Germinal center (tissue), 1 donor: ENCODE measurements around the gene TAL1.

ENCODE experiments used
- DNase-seq: peaks from one replicate; pipeline ENCODE4 v3.0.0; 2012; ENCODE audit warnings: mixed read lengths, low spot score

Gene TAL1

DNA sequence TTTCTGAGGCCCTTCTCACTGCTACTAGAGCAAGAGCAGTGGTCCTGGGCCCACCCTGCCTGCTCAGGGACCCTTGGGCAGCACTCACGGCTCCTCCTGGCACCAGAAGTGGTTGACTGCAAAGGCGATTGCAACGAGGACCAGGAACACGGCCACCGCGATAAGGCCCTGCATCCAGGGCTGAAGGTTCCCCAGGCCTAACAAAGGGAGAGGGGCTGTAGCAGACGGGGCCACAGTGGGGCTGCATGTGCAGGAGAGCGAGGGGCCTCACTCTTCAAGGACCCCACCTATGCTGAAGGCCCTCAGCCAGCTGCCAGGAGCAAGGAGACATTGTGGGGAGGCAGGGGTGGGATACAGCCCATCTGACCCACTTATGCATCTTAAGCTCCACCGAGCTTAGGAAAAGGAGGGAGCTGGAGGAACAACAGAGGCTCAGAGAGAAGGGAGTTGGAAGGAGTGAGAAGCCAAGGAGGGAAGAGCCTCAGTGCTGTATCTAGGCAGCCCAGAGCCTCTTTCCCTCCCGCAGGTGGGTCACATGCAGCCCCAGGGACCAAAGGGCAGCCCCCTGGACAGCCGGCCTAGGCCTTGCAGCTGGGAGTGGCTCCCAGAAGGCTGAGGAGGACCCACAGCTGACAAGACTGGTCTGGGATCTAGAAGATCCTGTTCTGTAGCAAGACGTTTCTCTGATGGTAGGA, 44.6 kb downstream of the TAL1 start:
- no peak for DNase-seq

DNA sequence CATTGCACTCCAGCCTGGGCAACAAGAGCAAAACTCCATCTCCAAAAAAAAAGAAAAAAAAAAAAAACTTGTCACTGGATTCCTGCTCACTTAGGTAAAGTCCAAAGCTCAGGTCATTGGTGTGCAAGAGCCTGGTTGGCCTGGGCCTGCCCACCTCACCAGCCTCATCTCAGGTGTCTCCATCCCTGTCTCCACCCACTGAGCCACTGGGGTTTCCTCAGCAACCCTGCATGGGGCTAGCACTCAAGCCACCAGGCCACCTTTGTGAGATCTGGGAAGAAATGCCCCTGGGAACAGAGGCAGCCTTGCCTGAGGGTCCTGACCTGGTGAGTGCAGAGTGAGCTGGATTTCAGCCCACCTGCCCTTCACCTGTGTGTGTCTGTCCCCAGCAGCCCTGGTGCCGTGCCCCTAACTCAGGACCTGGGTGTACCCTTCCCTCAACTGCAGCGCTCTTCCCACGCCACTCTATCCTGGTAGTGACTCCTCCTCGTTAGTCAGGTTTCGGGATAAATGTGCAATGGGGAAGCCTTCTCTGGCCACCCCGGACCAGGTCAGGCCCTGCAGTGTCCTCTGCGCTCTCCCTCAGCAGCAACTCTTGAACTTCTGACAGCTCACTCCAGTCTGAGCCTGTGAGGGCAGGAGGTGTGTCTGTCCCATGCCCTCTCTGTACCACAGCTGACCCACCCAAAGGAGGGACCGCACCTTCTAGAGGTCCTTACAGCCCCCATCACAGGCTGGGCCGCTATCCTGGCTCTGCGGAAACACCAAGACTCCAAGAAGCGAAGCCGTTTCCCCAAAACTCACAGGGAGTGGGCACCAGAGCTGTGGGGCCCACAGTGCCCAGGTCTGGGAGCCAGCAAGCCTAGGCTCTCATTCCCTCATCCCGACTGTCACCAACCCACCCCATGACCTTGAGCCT, 45.5 kb downstream of the TAL1 start:
- no peak for DNase-seq

DNA sequence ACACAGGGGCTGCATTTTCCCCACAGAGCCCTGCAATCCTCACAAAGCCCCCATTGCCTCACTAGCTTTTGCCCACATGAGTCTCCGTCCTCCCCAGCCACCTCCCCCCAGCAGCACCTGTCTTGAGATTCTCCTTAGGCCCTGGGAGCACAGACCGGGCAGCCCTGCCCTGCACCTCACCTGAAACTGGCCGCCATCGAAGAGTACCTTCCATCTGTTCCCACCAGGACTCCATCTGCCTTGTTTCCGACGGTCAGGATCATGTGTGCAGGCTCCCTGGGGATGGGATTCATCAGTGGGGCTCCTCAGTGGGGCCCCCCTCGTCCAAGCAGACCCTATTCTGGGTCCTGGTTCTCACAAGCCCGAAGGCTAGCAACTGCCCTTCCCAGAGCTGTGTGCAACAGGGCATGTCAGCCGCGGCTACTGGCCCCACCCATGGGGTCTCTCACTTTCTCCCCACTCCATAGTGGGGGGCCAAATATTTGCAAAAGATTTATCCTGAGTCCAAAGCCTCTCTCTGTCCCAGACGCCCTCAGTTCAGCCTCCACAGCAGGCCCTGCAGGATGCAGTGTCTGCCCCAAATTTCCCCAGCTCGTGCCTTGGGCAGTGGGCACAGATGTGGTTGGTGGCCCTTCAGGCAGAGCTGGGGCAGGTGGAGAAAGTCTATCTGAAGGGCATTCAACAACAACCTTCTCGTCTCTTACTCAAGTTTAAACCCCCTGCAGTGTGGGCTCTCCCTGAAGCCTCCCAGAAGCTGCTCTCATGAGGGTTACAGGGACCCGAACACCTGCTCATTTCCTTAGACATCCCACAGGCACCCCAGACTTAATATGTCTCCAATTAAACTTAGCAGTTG, 47.0 kb downstream of the TAL1 start:
- no peak for DNase-seq

DNA sequence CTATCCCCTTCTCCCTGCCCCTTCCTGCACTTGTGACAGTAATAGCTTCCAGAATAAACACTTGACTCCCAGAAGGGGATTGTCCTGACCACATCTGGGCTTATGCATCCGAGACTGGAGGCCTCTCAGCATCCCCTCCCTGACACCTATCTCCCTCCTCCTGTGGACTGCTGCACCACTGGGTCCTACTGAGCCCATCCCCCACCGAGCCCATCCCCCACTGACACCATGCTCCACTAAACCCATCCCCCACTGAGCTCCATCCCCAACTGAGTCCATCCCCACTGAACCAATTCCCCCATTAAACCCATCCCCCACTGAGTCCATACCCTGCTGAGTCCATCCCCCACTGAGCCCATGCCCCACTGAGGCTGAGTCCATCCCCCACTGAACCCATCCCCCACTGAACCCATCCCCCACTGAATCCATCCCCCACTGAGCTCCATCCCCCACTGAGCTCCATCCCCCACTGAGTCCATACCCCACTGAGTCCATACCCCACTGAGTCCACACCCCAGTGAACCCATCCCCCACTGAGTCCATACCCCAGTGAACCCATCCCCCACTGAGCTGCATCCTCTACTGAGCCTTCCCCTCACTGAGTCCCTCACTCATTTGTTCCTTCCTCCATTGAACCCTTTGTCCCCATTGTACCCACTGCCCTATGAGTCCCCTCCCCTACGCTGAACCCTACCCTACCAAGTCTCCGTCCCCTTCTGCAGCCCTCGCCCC, 47.8 kb downstream of the TAL1 start:
- DNase-seq = no peak

DNA sequence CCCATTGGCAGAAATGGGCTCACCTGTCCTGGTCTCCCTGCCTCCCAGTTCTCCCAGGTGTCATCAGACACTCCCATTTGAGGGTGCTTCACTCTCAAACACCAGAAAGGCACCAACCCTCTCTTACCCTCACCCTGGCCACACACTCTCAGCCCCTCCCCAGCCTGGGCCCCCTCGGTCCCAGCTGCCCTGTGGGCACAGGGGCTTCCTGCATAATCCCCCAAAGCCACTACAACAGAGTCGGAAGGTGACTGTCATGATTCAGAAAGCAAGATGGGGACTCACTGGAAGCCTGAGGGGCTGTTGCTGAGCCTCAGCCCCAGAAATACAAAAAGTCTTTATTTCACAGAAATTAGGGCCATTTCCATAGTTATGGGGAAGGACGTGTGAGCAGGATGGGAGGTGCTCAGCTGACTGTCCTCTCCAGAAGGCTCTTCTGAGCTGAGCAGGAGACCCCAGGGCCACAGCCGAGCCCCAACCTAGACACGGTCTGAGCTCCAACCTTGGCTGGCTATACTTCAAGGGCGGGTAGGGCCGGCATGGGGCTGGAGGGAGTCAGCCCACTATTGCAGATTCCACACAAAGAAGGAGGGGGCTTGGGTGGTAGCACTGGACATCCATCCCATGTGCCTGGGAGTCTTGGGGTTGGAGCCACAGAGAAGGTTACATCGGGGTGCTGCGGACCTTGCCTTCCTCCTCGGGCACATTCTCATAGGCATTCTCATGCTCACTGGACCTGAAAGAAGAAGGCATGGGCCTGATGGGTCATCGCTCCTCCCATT, 48.5 kb downstream of the TAL1 start:
- DNase-seq = no peak

DNA sequence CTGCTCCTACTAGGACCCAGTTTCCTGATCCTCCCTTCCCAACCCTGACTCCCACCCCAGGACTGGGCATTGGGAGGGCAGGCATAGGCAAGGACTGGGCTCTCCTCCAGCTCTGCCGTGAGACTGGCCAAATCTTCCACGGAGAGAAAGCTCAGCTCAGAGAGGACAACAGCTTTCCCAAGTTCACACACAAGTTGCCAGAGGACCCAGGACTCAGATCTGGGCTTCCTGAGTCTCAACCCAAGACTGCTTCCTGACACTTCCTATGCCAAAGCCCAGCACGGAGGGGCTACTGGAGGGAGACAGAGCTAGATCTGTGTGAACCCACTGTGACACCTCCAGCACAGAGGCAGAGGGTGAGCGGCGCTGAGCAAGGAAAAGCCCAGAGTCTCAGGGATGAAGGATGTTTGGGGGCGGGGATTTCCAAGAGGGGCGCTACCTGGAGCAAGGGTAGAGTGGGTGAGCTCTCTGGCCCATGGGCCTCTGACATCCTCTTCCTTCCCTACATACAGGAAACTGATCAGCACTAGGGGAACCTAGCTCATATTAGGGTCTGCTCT, 49.3 kb downstream of the TAL1 start:
- no peak for DNase-seq

DNA sequence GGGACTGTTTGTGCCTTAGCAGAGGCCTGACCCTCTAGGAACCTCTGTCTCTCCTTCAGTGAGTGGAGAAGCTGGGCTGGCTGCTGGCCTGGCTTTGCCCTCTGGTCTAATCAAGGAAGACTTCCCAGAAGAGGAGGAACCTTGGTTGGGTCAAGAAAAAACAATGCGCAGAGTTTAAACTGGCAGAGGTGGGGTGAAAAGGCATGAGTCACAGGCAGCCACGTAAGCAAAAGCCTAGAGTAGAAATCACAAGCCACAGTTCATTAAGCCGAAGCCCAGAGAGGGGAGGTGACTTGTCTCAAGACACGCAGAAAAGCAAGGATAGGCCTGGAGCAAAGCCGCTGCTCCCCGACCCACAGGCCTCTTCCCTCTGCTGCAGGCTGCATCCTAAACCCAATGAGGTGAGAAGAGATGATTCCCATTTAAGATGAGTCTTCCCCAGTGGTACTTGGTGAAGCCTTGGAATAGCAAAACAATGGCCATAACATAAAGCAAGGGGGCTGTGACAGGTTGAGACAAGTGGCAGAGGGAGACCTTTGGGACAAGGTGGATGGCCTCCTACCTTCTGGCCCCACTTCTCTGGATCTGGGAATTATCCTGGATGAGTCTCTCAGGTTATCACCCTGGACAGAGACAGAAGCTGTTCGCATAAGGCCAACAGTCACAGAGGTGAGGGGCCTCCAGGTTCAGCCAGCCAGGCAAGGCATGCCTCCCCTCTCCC, 49.9 kb downstream of the TAL1 start:
- DNase-seq = no peak

DNA sequence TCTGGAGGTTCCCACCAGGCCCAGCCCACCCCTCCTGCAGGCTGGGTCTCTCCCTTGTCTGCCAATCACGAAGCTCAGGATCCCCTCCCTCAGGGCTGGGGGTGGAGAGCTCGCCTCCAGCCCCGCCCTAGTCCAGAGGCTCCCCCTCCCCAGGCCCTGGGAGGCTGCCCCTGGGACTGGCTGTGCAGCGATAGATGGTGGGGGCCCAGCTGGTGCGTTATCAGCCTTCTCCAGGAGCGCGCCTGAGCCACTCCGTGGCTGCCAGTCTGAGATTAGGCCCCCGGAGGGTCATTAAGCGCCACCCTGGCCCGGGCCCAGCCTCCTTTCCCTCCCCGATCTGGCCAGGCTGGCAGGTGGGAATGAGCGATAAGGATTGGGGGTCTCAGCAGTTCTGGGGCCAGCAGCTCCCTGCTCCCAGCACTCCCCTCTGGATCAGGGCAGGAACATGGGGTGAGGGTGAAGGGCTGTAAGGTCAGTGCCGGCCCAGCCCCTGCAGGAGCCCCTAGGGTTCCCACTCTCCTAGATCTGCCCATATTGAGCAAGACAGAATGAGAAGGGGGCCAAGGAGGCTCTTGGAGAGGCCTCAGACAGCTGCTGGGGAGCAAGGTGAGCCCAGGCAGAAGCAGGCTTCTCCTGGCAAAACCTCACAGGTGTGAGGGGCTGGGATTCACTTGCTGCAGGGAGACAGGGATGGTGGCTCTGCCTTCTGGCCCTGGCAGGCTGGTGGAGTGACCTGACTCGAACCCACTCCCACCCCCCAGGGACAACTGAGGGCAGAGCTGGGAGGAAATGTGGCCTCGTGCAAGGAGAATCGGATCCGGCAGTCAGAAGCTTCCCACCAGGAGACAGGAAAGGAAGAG, 50.7 kb downstream of the TAL1 start:
- no peak for DNase-seq

DNA sequence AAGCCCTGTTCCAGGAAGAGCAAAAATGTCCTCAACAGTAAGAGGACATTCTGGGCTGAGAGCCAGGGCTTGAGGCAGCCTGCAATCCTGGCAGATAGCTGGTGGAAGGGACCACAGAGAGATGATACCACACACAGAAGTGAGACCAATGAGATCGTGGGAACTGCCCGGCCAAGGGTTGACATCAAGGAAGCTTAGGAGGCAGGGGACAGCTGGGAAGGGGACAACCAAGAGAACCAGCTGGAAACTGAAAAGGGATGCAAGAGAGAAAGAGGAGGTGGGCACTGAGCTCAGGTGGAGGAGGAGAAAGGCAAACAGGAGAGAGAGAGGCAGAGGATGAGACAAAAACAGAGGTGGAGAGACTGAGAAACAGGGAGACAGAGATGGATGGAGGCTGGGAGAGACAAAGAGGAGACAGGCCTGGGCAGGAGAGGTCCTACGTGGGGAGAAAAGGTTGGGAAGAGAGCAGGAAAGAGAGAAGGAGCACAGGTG, 51.4 kb downstream of the TAL1 start:
- no peak for DNase-seq

DNA sequence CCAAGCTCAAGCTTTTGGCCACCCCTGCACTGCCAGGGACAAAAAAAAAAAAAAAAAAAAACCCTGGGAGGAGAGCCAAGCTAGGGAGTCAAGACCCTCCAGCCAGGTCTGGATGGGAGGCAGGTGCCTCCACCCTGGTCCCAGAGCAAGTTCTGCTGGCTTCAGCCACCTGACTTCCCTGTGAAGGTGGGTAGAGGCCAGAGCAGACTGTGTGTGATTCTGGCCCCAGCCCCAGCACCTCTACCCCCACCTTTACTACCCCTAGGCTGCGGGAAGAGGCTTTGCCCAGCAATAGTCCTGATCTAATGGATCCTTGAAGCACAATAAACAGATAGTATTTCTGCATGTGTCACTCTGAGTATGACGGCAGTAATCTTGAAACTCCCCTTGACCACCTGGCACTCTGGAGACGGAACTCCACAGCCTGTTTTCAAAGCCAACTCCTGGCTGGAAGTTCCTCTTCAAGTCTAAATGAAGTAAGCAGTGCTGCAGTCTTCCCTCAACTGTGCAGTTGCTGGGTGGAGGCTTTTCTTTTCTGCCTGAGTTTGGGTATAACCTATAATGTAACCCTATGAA, 51.9 kb downstream of the TAL1 start:
- DNase-seq = no peak

DNA sequence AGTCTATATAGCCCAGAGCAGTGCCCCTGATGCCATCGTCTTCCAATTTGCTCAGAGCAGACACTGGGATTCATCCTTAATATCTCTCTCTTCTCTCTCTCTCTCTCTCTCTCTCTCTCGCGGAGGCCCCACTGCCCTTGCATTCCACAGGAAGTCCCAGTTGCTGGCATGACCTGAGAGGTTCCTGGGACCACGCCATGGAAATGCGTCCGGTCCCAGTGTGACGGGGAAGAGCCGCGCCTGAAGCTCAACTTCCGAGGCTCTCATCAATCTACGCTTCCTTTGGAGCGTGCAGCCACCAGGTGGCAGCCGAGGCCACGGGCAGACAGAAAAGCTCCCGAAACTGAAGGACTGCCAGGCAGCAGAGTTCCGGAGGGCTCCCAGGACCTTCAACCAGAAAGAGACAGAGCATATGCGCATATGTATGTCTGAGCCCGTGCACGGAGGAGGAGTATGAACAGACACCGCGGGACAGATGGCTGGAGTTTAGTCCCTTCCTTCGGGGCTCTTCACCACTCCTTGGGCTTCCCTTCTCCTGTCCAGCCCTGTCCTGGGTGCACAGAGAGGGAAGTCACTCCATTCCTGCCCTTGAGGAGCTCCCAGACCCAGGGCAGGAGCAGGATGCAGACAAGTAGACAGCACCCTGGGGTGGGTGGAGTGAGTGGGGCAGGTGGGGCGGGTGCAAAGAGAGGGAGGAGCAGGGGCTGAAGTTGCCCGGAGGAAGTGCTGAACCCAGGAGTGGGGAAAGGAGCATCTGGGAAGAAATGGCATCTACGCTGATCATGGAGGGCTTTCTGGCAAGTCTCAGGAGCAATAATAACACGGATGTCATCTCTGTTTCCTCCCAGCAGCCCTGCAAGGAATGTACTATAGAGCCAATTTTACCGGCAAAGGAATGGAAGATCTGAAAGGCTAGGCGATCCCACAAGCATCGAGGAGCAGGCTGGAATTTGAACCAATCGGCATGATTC, 52.7 kb downstream of the TAL1 start:
- peak; percentile 77 for DNase-seq

DNA sequence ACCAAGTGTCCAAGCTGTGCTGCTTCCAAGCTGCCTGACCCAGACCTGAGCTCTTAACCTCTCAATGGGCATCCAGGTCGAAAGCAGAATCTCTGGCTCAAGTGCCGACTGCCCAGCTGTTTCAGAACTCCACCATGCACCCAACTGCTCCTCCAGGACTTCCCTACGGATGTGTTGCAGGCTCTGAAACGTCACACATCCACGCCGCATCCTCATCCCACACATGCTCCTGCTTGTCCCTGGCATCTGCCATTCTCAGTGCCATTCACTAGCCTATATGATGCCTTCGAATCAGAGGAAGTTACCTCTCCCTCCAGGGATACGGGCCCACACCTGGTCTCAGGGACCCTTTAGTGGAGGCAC, 53.4 kb downstream of the TAL1 start:
- no peak for DNase-seq

DNA sequence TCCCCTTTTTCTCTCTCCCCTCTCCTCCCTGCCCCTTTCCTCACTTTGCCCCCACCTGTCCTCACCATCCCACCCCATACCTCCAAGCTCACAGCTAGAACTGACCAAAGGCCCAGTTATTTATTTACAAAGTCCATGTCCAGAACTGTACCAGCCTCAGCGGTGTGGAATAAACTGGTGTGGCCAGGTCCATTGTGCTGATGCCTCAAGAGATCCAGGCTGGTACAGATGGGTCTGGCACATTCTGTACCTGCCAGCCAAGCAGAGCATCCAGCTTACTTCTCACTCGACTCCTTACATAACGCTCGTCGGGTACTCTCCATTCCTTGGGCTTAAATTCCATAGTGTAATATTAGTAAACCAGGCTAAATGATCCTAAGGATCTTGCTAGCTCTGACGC, 54.0 kb downstream of the TAL1 start:
- no peak for DNase-seq

DNA sequence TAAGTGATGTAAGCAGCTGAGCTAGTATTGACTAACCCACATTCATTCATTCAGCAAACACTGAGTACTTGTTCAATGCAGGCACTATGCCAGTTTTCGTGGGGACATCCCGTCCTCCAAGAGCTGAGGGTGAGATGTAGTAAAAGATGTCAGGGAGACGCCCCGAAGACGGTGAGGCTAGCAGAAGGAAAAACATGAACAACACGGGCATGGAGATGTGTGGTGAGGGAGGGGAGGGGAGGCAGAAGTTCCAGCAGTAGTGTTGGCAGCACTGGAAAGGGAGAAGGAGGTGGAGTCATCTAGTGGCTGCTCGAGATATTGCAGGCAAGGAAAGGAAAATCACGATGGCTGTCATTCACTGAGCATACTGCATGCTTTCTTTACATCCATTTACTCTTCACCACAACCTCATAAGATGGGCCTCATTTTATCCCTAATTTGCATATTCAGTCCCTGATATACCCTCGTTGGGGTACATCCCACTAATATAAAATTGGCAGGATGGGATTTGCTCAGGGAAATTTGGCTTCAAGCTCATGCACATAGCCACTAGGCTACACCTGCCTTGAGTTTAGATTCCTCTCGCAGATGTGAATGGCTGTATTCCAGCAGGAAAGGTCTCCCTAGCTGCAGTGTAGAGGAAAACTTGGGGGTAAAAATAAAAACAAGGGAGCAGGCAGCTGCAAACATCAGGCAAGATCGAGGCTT, 56.6 kb downstream of the TAL1 start:
- DNase-seq = peak; percentile 71

DNA sequence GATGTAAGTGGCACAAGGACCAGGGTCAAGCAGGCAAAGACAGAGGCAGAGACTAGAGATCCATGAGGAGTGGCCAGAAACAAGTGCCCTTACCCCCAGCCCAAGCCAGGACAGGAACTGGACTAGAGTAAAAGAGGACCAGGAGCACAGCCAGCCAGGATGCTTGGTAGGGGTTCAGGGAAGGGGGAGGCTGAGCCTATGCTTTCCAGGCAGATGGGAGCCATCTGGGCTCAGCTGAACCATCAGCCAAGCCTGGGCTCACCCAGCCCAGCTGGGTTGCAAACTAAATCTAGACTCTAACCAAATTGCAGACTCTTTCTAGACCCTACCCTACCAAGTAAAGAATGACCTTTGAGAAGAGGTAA, 57.4 kb downstream of the TAL1 start:
- no peak for DNase-seq

DNA sequence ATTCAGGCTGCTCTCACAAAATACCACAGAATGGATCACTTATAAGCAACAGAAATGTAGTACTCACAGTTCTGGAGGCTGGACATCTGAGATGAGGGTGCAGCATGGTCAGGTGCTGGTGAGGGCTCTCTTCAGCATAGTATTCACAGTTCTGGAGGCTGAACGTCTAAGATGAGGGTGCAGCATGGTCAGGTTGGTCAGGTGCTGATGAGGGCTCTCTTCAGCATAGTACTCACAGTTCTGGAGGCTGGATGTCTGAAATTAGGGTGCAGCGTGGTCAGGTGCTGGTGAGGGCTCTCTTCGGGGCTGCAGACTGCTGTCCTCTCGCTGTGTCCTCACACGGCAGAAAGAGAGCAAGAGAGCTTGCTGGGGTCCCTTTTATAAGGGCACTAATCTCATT, 59.2 kb downstream of the TAL1 start:
- no peak for DNase-seq
